Stimulated activated CD8-positive, alpha-beta memory T cell treated with anti-CD3 and anti-CD28 coated beads, Interleukin-15, amount 100 ng/mL, for 1 hour (primary cell): ENCODE measurements around the gene ATP8B2.
A peak's percentile ranks its signal among the peaks of the same experiment; 100 is the strongest.
"Not testable (repeated sequence)": the region's sequence is repeated elsewhere in the genome, so short reads cannot be mapped to it uniquely, and the experiment has no call there.

Experiments used
- DNase-seq: peaks from one replicate; pipeline ENCODE4 v3.0.0-alpha.2; 2020; ENCODE audit warnings: low read depth

ATP8B2 gene

DNA sequence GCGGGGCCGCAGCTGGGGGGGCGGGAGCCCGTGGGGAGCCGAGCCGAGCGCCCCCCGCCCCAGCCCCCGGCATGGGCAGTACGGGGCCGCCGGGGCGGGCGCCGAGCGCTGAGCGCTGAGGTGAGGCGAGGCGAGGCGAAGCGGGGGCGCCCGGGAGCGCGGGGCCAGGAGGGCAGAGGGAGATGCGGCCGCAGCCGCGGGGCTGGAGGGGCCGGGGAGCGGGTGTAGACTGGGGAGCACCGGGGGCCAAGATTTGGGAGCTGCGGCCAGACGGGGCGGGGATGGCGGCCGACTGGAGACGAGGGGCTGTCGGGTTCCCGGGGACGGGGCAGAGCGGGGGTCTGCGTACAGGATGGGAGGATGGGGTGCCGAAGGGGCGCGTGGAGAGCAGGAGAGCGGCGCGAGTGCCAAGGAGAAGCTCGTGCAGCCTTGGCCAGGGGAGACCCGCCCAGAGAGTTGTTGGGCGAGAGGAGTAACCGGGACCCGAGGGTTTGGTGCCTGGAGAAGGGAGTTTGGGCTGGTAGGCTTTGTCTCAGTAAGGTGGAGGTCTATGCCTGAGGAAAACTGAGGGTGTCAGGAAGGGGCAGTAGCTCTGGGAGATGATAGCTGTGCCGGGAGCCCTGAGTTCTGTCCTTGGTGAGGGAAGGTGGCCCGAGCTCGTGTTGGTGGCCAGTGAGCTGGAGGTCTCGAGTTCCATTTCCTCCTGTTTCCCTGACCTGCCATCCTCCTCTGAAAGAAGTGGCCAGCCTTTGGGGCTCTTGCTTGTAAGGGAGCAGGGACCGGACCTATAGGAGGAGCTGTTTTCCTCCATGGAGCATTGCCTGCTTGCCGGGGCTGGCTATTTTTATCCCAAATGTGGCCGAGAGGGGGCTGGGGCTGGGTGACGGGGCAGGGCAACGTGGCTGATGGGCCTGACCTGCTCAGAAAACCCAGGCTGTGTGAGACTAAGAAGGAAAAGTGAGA, 539 bp downstream of the ATP8B2 start:
- DNase-seq = no peak

DNA sequence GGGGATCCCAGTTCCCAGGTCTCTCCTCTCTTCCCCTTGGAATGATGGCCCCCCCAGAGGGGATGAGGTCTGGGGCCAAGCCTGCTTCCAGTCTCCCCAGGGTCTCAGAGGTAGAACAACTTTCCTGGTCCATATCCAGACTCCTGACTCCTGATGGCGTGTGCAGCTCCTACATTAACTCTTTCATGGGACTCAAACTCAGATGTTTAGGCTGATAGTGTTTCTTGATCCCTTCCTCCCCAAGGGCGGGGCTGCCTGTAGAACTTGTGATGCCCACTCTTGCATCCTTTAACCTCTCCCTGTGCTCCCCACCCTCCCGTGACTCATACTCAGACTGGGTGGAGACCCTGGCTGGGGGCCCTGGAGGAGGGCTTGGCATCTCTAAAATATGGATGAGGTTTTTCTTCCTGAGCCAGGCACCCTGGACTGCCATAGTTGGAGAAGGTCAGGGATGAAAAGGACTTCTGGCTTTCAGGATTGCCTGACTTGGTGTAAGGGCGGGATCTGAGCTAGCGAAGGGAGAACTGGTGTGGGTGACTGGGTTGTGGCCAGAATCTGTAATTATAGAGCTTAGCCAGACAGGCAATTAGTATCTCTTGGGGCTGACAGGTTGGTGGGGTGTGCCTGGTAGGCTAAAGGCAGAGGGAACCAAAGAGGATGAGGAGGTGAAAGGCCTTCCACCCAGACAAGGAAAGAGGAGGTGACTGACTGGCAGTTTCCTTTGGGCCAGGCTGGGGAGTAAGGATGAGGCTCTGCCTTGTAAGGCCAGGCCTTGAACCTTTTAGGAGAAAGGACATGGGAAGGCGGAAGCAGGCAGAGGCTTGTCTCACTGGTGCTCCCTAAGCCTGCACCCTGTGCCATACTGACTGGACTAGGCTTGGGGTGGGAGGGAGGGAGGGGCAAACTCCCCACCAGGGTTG, 1.5 kb downstream of the ATP8B2 start:
- DNase-seq = no peak

DNA sequence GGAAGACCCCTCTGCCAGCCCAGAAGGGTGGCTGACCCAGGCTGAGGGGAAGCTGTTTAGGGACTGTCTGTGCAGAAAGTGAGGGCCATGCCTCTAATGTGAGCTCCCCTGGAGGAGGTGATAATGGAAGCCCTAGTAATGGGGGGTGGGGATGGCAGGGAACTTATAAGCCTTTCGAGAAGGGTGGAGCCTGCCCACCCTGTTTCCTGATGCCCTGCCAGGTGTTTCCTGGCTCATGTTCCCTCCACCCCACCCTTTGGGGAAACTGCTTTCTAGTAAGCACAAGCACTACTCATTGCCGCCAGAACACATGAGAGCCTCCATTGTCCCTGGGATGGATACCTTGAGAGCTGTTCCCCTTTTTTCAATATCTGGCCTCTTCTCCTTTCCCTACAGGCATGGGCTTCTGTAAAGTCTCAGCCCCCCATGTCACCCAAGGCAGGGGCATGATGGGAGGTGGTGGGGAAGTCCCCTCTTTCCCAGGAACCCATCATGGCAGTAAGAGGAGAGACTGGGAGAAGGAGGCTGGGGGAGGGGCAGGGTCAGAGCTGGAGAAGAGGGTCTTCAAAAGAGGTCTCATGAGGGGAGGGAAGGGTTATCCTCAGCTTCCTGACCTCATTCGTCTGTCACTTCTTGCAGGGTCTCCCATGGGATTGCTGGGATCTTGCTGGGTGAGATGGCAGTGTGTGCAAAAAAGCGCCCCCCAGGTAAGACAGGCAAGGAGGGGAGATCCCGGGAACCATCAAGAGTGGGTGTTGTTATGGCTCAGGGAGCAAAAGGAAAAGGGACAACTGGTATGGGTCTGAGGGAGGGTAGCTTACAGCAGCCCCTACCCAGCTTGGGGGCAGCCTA, 2.4 kb downstream of the ATP8B2 start:
- DNase-seq = no peak

DNA sequence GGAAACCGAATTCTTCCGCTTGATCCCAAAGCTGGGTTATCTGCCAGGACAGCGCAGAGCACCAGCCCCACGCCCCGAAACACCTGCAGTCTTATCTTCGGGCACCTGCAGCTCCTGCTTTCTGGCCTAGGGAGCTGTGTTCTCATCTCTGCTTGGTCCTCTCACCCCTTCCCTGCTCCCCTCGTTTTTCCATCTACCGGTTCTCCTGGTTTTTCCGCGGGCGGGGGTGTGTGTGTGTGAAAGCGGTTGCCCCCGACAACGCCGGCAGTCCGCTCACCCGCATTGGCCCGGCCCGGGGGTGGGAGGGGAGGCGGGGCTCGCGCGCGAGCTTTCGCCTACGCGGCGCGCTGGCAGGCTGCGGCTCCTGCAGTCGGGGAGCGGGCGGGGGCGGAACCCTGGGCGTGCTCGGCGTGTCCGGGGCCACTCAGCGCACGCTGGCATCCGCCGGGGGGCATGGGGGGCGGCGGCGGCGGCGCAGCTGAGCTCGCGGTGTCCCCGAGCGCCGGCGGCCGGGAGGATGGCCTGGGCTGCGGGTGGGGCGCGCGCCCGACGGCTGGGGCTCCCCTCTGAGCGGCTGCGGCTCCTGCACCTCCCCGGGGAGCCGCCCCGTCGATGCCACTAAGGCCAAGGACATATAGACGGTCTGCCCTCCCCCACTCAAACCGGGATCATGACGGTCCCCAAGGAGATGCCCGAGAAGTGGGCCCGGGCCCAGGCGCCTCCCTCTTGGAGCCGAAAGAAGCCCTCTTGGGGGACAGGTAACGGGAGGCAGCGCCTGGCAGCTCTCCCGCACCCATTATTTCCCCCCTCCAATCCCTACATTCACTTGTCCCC, 3.2 kb downstream of the ATP8B2 start:
- DNase-seq = peak; percentile 66

DNA sequence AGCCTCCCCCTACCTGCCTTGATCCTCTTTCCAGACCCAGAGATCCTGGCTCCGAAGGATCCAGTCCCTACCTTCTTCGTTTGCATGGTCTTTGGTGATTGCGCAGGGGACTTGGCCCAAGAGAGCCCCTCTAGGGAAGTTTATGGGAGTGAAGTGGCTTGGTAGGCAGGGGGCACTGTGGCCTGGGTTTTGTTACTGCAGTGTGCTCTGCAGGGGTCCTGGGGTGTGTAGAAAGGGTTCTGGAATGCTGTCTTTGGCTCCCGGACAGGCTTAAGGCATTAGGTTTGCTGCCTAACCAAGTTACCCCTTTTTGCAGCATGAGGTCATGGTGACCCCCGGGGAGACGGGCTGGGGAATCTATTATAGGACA, 3.8 kb downstream of the ATP8B2 start:
- no peak for DNase-seq

DNA sequence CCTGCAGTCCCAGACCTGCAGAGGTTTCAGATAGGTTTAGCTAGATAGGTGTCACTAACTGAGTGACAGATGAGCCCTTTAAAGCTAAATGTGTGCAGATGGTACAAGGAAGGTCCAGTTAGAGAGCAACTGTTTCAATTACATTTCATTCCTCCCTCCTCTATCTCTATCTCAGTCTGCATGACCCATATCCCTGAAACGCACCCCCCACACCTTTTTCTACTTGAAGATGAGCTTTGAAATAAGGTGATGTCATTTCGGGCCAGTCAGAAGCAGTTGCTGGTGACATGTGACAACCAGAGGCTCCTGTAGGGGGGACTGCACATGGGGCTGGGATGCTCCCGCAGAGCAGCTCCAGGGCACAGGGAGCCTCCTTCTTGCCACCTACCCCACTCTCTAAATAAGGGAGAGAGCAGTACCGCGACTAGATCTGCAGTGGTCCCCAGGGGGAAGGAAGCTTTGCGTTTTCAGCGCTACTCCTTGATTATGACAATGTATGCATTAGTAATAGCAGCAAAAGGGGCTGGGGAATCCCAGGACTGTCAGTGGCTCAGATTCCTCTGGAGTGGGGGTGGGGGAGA, 4.3 kb downstream of the ATP8B2 start:
- no peak for DNase-seq

DNA sequence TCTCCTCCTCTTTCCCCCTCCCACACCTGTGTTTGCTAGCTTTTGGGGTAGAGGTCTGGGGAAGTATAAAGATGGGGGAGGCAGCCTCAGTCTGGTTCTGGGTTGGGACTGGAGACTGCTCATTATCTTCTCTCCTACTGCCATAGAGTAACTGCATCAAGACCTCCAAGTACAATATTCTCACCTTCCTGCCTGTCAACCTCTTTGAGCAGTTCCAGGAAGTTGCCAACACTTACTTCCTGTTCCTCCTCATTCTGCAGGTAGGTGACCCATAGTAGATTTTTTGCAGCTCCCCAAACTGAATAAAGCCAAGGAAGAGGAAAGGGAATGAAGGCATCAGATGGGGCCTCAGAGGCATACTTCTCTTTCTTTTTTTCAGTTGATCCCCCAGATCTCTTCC, 5.3 kb downstream of the ATP8B2 start:
- no peak for DNase-seq

DNA sequence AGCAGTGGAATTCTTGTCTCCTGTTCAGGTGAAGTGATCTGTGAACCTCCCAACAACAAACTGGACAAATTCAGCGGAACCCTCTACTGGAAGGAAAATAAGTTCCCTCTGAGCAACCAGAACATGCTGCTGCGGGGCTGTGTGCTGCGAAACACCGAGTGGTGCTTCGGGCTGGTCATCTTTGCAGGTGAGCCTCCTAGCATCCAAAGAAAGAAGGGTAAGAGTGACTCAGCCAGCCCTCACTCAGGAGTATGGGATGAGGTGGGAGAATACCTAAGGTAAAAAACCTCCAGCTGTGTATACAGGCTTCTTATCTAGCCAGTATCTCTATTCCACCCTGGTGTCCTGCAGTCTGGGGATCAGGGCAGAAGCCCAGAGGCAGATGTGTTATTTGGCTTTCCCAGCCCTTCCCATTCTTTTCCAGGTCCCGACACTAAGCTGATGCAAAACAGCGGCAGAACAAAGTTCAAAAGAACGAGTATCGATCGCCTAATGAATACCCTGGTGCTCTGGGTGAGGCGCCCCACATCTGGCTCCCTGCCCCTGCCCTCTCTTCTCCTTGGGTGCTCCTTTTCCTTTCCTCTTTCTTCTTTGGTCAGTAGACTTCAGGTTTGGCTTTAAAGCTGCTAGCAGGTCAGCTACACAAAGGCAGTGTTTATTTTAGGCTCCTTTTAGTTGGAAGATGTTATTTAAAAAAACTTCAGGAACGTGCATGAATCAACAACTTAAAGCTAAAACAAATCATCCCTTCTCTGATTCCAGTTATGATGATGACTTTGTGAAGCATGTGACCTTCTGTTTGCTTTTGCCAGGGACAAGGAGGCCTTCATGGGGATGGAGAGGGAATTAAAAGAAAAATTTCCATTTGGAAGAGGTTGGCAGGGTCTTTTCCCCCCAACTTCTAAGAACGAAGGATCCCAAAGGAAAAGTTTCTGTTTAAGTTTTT, 9.0 kb downstream of the ATP8B2 start:
- no peak for DNase-seq

DNA sequence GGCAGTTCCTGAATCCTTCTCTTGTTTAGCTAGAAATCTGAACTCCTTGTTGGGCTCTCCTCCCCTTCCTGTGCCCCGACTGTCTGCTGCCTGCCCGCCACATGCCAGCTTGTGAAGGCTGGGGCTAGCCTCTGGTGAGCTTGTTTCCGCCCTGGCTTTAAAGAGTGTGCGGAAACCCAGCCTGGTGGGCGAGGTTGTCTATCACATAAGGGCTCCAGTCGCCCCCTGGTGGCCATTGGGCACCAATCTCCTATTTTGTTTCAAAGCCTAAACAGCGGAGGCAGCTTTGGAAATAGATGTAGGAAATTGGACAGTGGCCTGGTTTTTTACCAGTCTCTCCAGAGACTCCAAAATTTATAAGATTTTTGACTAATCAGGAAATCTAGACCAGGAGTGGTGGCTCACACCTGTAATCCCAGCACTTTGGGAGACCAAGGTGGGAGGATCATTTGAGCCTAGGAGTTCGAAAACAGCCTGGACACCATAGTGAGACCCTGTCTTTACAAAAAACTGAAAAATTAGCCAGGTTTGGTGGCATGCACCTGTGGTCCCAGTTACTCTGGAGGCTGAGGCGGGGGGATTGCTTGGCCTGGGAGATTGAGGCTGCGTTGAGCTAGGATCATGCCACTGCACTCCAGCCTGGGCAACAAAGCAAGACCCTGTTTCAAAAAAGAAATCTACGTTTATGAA, 9.8 kb downstream of the ATP8B2 start:
- DNase-seq = peak; percentile 88

DNA sequence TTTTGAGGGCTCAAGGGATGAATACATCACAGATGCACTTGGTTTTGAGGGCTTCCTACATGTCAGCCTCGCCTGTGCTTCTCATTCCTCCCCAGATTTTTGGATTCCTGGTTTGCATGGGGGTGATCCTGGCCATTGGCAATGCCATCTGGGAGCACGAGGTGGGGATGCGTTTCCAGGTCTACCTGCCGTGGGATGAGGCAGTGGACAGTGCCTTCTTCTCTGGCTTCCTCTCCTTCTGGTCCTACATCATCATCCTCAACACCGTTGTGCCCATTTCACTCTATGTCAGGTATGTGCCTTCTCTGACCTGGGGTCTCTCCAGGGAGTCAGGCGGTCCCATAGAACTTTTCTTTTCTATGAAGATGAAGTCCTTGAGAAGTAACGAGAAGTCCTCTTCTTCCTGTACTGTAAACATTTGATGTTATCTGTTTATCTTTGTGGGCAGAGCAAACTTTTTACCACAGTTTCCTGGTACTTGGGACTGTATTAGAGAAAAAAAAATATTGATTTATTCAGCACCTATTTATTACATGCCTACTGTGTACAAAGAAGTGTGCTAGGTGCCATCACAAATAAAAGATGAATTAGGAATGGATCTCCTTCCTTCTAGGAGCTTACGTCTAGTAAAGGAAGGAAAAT, 12.0 kb downstream of the ATP8B2 start:
- DNase-seq = no peak

DNA sequence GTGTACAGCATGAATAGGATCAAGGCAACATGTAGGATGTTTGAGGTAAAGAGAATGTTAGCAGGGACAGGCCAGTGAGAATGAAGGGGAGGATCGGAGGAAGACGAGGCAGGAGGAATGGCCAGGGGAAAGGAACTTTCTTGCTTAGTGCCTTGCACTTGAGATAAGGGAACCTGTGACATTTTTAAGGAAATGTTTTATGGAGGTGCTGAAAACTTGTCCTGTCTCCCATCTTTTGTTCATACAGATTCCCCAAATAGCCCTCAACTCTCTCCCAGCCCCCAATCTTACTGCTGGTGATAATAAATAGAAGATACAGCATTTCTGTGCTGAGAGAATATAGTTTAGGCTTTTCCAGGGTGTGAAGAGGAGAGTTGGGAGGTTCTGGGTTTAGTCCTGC, 13.6 kb downstream of the ATP8B2 start:
- no peak for DNase-seq

DNA sequence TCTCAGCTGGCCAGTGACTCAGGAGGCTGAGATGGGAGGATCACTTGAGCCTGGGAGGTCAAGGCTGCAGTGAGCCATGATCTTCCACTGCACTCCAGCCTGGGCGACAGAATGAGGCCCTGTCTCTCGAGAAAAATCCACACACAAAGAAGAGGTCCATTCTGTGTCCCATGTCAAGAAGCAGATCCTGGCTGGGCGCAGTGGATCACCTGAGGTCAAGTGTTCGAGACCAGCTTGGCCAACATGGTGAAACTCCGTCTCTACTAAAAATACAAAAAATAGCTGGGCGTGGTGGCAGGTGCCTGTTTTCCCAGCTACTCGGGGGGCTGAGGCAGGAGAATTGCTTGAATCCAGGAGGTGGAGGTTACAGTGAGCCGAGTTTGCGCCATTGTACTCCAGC, 16.0 kb downstream of the ATP8B2 start:
- not testable (repeated sequence) for DNase-seq

DNA sequence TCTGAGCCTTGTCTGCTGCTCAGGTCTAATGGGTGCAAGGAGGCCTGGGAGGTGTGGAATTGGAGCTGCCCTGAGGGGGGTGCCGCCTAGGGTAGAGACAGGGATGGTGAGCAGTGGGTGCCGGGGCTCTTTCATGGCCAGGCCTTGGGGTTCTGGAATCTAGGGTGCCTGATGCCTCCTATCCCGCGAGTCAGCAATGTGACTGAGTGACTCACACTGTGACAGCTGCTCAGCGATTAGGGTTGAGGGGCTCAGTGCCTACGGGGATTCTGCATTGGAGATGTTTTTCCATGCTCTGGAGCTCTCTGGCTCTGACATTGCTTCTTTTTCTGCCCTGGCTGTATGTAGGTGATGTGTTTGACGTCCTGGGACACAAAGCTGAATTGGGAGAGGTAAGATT, 16.8 kb downstream of the ATP8B2 start:
- DNase-seq = no peak

DNA sequence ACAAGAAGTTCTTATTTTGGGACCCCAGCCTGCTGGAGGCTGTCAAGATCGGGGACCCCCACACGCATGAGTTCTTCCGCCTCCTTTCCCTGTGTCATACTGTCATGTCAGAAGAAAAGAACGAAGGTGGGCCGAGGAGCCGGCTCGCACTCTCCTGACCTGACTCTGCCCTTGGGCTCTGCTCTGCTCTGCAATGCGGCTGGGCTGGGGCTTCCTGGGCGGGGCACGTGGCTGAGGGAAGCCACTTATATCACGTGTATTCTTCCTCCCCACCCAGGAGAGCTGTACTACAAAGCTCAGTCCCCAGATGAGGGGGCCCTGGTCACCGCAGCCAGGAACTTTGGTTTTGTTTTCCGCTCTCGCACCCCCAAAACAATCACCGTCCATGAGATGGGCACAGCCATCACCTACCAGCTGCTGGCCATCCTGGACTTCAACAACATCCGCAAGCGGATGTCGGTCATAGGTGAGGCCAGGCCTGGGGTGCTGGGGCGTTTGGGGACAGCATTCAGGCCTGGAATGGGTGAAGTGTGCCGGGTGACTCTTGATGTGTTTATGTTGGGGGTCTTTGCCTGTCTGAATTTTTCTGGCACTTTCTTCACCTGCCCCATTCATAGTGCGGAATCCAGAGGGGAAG, 17.6 kb downstream of the ATP8B2 start:
- DNase-seq = no peak

DNA sequence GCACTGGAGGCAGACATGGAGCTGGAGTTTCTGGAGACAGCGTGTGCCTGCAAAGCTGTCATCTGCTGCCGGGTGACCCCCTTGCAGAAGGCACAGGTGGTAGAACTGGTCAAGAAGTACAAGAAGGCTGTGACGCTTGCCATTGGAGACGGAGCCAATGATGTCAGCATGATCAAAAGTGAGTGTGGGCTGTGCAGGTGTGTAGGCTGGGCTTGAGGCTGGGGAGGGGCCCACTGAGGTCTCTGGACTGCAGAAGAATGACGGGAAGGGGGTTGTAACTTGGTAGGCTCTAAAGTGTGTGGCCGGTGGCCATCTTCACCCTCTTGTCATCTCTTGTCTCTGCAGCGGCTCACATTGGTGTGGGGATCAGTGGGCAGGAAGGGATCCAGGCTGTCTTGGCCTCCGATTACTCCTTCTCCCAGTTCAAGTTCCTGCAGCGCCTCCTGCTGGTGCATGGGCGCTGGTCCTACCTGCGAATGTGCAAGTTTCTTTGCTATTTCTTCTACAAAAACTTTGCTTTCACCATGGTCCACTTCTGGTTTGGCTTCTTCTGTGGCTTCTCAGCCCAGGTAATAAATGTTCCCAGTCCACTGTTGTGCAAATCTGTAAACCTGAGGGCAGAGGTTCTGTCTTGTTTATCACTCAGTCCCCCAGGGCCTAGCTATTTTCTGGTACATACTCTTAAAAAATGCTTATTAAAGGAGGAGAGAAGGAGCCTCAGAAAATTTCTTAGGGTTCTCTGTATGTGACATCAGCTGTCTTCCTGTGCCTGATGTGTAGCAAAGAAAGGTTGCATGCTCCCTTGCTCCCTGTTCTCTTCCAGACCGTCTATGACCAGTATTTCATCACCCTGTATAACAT, 19.9 kb downstream of the ATP8B2 start:
- peak; percentile 58 for DNase-seq

DNA sequence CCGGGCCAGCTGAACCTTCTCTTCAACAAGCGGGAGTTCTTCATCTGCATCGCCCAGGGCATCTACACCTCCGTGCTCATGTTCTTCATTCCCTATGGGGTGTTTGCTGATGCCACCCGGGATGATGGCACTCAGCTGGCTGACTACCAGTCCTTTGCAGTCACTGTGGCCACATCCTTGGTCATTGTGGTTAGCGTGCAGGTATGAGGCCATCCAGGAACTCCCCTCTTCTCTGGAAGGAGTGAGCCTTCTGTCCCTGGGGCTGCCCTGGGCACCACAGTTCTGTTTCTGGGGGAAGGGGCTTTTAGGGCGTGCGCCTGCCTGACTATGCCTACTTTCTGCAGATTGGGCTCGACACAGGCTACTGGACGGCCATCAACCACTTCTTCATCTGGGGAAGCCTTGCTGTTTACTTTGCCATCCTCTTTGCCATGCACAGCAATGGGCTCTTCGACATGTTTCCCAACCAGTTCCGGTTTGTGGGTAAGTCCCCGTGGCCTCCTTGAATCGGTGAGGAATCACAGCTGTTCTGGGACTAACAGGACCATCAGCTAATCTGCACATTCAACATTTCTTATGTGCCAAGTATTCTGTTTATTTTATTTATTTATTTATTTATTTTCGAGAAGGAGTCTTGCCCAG, 21.1 kb downstream of the ATP8B2 start:
- DNase-seq = no peak
